HG02759 (cell line): ENCODE results near the gene HCFC2.
A peak's percentile ranks its signal among the peaks of the same experiment; 100 is the strongest.
"Not testable (repeated sequence)": the region's sequence is repeated elsewhere in the genome, so short reads cannot be mapped to it uniquely, and the experiment has no call there.

Experiments used
- ATAC-seq: cut with Tn5 transposase; IDR thresholded peaks from one replicate; pipeline ENCODE4 v1.9.1; 2021; ENCODE audit warnings: mild to moderate bottlenecking, moderate library complexity; ENCODE audit not compliant: unreplicated experiment

HCFC2 gene

DNA sequence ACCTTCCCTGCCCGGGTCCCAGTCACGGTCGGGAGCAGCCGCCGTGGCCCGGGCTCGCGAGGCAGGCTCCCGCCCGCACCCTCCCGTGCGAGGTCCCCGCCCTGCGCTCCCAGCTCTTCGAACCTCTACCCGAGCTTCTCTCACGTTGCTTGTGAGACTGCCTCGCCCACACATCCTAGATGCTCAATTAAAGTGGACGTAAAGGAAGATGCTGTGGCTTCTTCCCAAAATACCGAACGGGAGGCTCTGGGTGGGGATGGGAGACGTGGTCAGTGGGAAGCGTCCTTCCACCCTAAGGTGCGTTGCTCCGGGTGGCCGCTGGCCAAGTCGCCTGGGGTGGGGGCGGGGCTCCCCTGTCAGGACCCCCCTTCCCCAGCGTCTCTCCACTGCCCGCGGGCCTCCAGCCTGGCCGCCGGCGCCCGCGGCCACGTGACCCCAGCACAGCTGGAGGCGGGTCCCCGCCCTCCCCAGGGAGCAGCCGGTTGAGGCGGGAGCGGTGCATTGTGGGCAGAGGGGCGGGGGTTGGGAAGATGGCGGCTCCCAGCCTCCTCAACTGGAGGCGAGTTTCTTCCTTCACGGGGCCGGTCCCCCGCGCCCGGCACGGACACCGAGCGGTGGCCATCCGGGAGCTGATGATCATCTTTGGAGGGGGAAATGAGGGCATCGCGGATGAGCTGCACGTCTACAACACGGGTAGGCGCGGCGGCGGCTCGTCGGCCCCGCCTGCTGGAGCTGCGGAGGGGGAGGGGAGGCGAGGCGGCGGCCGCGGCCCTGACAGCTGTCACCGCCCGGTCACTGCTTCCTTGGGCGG is at the start of gene HCFC2:
TSS of gene HCFC2 (plus strand) at position 501 of the 811 bp plus-strand sequence. CDS start at position 531, 30 bp downstream.
- ATAC-seq = peak; percentile 96

DNA sequence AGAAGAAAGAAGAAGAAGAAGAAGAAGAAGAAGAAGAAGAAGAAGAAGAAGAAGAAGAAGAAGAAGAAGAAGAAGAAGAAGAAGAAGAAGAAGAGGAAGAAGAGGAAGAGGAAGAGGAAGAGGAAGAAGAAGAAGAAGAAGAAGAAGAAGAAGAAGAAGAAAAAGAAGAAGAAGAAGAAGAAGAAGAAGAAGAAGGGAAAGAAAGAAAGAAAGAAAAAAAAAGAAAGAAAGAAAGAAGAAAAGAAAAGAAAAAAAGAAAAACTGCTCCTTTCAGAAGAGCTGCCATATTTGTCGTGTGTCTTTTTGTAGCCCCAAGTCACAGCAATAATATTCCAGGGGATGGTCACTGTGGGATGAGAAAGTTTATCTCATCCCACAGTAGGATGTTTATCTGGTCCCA is 42.5 kb upstream of the HCFC2 start:
- ATAC-seq = not testable (repeated sequence)

DNA sequence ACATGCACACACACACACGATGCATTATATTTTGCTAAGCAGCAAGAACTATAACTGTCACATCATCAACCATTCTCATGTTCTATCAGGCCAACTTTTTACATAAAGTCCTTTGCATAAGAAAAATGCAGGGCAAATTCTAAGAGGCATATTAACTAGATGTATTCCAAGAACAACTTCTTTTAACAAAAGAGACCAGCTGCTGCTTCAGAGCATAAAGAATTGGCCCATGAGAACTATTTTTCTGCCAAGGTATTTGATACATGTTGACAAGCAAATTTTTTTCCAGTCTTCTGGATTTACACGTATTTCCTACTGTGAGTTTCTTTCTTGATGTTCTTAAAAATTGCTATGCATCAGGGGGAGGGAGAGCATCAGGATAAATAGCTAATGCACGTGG is 41.5 kb upstream of the HCFC2 start:
- ATAC-seq = no peak

DNA sequence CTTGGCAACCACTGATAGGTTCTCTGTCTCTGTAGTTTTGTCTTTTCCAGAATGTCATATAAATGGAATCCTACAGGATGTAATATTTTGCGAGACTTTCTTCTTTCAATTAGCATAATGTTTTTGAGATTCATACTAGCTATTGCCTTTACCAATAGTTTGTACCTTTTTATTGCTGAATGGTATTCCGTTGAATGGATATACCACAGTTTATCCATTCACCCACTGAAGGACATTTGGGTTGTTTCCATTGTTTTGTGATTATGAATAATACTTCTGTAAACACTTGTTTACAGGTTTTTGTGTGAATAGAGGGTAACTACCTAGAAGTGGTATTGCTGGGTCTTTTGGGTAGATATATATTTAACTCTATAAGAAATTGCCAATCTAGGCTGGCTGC is 40.6 kb upstream of the HCFC2 start:
- no peak for ATAC-seq

DNA sequence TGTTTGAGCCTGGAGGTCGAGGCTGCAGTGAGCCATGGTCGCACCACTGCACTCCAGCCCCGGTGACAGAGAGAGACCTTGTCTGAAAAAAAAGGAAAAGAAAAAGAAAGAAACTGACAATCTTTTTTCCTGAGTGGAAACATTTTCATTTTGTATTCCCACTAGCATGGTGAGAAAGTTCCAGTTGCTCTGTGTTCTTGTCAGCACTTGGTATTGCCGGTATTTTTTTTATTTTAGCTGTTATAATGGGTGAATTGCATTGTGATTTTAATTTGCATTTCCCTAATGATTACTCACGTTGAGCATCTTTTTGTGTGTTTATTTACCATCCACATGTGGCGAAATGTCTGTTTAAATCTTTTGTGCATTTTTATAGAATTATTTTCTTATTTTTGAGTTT is 40.0 kb upstream of the HCFC2 start:
- no peak for ATAC-seq

DNA sequence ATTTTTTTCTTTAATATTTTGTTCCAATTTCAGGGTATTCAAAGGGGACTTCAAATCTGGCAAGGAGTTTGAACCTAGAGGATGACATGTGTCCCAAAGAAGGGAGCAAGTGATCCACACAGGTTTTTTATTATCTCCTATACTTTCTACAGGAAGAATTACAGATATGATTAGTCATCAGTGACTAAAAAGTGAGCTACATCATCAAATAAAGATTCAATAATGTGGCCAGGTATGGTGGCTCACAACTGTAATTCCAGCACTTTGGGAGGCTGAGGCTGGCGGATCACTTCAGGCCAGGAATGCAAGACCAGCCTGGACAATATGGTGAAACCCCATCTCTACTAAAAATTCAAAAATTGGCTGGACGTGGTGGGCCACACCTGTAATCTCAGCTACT is 38.6 kb upstream of the HCFC2 start:
- ATAC-seq = no peak

DNA sequence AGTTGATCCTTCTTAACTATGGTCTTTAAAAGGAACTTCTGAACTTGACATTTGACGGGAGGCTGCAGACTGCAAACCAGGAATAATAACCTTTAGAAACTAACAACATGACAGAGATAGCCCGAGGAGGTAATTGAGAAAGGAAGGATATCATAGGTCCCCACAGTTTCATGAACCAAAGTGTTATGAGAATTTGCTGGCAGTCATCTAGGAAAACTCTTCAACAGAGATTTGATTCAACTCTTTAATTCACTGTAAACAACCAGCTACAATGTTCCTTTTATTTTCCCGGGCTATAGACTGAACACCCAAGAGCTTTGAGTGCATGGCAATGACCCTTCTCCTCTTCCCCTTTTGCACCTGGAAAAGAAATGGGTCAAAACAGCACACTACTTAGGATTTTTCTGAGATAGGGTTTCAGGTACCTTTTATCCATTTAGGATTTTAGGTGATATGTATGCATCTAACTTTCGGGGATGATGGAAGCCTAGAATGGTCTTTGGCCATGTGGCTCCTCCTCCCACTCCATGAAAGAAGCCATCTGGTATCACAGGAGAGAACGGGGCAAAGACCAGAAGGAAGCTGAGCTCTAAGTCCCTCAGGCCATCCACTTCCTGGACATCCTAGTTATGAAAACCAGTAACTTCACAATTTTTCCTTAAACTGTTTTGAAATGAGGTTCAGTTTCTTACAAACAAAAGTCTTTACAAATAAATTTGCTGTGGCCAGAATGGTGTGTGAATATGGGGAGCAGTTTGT is 37.3 kb upstream of the HCFC2 start:
- ATAC-seq = no peak

DNA sequence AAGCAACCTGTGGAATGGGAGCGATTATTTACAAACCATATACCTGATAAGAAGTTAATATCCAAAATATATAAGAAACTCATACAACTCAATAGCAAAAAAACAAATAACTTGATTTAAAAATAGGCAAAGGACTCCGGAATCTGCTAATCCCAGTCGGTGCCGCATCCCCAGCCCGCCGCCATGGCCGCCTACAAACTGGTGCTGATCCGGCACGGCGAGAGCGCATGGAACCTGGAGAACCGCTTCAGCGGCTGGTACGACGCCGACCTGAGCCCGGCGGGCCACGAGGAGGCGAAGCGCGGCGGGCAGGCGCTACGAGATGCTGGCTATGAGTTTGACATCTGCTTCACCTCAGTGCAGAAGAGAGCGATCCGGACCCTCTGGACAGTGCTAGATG is 33.7 kb upstream of the HCFC2 start:
- not testable (repeated sequence) for ATAC-seq

DNA sequence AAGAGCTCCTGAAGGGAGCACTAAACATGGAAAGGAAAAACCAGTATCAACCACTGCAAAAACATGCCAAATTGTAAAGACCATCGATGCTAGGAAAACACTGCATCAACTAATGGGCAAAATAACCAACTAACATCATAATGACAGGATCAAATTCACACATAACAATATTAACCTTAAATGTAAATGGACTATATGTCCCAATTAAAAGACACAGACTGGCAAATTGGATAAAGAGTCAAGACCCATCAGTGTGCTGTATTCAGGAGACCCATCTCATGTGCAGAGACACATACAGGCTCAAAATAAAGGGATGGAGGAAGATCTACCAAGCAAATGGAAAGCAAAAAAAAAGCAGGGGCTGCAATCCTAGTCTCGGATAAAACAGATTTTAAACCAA is 28.2 kb upstream of the HCFC2 start:
- ATAC-seq = not testable (repeated sequence)

DNA sequence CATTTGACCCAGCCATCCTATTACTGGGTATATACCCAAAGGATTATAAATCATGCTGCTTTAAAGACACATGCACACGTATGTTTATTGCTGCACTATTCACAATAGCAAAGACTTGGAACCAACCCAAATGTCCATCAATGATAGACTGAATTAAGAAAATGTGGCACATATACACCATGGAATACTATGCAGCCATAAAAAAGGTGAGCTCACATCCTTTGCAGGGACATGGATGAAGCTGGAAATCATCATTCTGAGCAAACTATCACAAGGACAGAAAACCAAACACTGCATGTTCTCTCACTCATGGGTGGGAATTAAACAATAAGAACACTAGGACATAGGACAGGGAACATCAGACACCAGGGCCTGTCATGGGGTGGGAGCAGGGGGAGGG is 24.6 kb upstream of the HCFC2 start:
- ATAC-seq = not testable (repeated sequence)

DNA sequence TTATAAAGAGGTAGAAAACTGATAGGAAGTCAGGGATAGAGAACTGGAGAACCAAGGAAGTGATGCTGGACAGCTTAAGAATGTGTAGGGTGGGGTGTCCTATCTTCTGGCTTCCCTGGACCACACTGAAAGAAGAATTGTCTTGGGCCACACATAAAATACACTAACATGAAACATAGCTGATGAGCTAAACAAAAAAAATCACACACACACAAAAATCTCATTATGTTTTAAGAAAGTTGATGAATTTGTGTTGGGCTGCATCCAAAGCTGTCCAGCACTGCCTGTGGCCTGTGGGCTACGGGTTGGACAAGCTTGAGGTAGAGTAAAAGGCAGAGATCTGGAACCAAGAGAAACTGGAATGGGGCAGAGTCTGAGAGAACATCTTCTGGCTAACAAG is 21.8 kb upstream of the HCFC2 start:
- no peak for ATAC-seq

DNA sequence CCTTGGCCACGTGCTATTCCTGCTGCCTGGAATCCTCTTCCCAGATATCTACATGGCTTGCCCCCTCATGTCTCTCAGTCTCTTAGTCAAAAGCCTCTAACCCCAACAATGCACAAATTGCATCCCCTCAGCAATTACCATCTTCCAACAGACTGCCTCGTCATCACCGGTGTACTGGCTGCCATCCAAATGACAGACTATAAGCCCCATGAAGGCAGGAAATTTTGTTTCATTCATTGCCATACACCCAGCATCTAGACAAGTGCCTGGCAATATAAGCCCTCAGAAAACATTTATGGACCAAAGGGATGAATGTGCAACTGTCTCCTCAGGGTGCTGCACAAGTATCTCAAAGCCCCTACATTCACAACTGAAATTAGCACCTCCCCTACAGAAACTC is 20.2 kb upstream of the HCFC2 start:
- ATAC-seq = no peak

DNA sequence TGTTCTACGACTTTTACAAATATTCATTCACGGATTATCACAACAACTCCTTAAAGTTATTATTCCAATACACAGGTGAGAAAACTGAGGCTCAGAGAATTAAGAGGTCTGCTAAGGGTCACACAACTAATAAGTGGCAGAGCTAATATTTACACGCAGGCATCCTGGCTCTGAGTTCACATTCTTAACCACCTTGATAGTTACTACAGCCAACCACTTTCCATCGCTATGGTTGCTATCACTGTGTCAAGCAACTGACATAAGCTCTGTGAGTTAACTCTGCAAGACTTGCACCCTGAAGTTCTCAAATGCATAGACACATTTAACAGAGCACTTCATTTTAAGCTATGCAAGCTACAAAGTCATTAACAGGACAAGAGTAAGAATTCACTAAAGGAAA is 18.0 kb upstream of the HCFC2 start:
- no peak for ATAC-seq

DNA sequence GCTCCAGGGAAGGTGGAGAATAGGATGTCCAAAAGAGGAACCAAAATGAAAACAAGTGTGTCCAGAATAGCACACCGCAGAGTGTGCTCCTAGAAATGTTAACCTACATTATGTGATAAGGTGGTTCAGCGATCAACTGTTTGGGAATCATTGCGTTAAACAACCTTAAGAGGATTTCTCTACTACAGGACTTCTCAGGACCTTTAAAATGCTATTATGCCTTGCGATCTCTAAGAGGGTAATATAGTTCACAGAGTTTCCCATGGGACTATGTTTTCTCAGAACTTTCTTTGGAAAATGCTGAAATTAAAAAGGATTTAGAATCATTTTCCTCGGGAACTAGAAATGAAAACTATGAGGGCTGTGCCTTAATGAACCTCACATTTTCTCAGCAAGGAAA is 16.2 kb upstream of the HCFC2 start:
- no peak for ATAC-seq

DNA sequence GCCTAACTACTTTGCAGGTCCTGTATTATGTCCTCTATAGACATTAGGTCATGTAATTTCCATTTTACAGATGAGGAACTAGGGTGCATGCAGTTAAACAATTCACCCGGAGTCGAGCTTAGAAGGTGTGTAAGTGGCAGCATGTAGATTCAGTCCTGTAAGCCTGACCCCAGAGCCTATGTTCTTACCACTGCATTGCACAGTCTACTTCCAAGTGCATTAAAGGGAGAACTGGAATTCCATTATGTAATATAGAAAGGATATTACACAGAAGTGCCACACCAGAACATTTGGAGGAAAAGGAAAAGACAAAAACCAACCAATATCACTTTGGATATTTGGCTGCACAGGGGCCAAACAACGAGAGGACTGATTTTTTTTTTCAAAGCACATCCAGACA is 15.5 kb upstream of the HCFC2 start:
- no peak for ATAC-seq

DNA sequence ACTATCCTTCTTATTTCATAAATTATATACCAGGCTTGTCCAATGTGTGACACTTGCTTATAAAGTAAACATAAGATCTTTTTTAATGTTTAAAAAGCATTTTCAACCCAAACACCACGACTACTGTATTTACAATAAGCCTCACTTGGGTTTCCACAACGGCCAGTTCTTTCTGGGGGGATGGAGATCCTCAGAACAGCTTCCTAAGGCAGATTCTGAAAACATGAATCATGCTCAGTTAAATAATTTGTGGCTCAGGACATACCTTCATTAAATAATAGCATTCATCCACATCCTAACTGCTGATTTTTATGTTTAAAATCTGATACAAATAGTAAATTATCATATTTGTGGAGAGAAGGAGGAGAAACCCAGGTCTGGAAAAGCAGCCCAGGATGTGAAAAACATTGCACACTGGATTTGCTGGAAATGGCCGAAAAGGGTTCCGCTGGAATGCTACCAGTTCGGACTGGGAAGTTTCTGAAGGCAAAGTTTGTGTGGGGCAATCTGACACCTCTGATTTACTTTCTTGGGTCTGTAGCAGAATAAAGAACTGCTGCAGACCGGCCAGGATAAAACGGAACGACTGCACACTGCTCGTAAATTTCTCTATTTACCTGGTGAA is 14.9 kb upstream of the HCFC2 start:
- ATAC-seq = no peak

DNA sequence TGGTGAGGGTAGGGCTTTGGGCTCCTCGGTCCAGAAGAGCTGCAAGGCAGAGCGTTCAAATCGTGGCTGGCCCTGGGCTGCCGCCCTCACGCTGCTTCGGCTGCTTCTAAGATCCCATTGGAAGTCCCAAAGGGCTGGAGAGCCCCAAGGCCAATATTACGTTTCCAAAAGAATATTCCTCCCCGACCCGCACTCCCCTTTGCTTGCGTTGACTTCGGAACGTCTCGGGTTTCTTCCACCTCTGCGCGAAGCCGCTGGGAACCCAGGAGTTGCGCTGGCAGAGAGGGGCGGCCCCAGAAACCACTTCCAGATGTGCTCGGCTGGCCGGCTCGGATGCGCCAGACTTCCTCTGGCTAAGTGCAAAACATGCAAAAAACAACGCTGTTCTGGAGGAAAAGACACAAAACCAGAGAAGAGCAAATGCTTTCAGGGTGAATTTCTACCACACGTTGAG is 14.4 kb upstream of the HCFC2 start, which contains the start of gene GLT8D2:
TSS of gene GLT8D2 (minus strand) at position 285 of the 454 bp plus-strand sequence. CDS start 30,539 bp downstream, outside the sequence.
- no peak for ATAC-seq

DNA sequence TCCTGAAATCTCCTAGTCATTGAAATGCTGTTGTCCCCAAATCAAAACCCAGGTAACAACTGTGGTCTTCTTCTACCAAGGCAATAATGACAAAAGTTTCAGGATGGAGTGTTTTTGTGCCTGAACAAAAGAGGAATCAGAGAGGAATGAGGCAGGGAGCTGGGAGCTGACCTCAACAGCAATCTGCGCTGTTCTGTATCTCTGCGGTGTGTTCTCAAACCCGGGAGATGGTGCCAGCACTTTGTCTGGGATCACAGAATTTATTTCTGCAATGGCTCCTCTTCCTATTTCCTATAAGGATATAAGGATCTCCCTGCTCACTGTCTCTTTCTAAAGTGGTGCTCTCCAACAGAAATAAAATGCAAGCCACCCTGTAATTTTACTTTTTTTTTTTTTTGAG is 13.9 kb upstream of the HCFC2 start:
- ATAC-seq = no peak

DNA sequence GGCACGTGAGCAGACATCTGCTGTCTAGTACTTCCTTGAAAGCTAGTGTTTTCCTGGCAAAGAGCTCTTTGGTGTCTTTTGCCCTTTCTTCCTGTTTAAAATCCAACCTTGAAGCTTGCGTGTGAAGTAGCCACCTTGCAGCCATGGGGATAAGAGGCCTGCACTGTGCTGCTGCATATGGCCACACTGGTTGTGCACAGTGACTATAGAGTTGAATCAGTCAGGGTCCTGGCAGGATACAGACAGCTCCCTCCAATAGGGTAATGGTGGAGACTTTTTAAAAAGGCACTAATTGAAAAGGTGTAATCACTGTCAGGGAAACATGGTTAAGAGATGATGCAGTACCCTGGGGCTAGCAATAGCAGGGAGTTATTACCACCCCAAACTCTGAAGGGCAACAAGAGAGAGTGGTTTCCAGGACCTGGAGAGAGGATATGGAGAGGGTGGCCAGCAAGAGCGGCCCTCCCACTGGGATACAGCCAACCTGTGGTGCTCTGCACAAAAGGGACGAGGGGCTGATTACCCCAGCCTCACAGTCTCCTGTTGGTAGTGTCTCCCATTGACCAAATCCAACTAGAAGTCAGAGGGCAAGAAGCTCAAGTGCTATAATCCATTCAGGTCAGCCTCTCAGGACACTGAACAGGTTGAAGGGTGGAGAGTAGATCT is 9.5 kb upstream of the HCFC2 start:
- no peak for ATAC-seq

DNA sequence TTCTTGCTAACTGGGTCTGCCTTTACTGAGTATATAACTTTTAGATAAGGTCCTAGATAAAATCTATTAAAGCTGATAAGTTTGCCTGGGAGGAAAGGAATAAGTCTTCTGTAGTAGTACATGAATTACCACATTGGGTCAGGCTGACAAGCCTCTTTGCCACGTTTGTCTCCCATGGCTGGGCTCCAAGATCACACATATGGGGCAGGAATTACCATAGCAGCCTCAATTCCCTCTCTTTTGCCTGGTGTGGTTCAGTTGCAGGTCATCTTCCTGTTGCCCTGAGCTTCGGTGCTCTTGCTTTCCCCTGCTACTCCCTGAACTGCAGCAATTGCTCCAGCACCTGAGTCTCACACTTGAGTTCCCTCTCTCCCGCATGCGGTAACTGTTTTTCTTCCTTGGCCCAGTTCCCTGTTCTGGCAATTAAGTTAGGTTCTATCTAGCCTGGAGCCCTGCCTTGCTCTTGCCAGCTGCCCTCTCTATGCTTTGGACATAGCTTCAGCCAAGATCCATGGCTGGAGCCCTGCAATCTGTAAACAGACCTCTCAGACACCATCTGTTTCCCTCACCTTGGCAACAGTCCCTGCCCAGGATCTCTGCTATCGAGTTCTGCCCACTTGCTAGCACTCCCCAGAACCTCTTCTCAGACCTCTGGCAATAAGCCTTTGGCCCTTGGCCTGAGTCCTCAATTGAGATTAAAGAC is 8.5 kb upstream of the HCFC2 start:
- ATAC-seq = no peak
